DMS 273 (cell line): ENCODE results near the gene MB.

Source experiments
- DNase-seq: peaks from one replicate; lab custom pipeline; 2025; ENCODE audit not compliant: unreplicated experiment; lab: John Stamatoyannopoulos, UW

Gene MB

GRCh38 chr22:35577799-35578659 is 39.1 kb downstream of the MB start:
- DNase-seq: no peak

GRCh38 chr22:35576671-35577070 is 40.5 kb downstream of the MB start:
- no peak for DNase-seq

- peak; percentile 43 for DNase-seq
Measured at GRCh38 chr22:35575116-35575748, 41.9 kb downstream of the MB start.

- no peak for DNase-seq
Measured at GRCh38 chr22:35572556-35572955, 44.6 kb downstream of the MB start.

- DNase-seq: no peak
Measured at GRCh38 chr22:35570686-35571194, 46.4 kb downstream of the MB start.

GRCh38 chr22:35569916-35570315 is 47.2 kb downstream of the MB start:
- DNase-seq: no peak

GRCh38 chr22:35568751-35569739 is 48.1 kb downstream of the MB start:
- DNase-seq: no peak

GRCh38 chr22:35567351-35568141 is 49.6 kb downstream of the MB start:
- peak; percentile 36 for DNase-seq

GRCh38 chr22:35564975-35565867 is 51.9 kb downstream of the MB start:
- DNase-seq: no peak

GRCh38 chr22:35563211-35563610 is 53.9 kb downstream of the MB start:
- DNase-seq: no peak

- no peak for DNase-seq
Measured at GRCh38 chr22:35561796-35562526, 55.2 kb downstream of the MB start.

GRCh38 chr22:35560824-35561223 is 56.3 kb downstream of the MB start:
- no peak for DNase-seq

- no peak for DNase-seq
Measured at GRCh38 chr22:35560366-35560765, 56.8 kb downstream of the MB start.

GRCh38 chr22:35559354-35560005 is 57.6 kb downstream of the MB start:
- DNase-seq: no peak

GRCh38 chr22:35558719-35559118 is 58.4 kb downstream of the MB start:
- no peak for DNase-seq

- DNase-seq: no peak
Measured at GRCh38 chr22:35558031-35558430, 59.1 kb downstream of the MB start.
